Measurements from ENCODE around the gene RNF225. TPM values are rescaled to one million over a fixed set of nuclear protein-coding genes. Genes with fewer than 3 reads are reported as not detected.

Gene RNF225
- total and polyA plus RNA-seq, 9 of the 15 experiments (the other 6 are each of a cell fraction or from before 2014, with no cell fraction given): 0.33 TPM; not detected in 8

DNA sequence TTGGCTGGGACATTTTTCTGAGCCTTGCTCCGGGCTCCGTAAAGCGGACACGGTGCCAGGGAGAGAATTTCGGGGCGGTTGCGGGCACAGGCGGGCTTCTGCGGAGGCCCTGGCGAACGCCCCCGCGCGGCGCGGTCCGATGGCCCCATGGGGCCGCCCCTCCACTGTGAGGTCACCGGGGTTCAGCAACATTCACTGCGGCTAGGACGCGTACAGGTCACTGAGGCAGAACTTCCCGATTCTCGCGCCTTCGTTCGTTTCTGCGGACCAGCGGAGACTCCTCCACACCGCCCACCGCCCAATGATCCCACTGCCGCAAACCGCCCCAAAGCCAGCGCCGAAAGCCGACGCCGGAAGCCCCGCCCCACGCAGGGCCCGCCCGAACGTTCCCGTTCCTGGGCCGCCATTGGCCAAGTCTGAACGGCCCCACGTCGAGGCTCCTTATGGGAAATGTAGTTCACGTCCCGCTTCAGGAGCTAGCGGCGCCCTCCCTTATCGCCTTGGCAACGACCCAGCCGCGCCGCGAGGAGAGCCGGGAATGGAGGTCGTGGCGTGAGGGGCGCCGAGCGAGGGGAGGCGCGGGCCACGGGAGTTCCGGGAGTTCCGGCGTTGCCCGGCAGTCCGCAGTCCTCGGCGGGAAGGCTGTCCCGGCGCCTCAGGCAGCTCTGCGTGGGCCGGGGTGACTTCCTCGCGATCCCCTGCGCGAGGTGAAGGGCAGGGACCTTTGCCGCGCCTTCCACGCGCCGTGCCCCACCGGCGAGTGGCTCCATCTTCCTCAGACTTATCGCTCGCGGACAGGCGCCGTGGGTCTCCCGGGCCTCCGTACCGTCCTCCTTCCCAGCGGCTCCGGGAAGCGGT lies 12.9 kb downstream of the RNF225 start, which contains the start of gene ZNF584 (continued):
- TF ChIP-seq, protein P1, sequence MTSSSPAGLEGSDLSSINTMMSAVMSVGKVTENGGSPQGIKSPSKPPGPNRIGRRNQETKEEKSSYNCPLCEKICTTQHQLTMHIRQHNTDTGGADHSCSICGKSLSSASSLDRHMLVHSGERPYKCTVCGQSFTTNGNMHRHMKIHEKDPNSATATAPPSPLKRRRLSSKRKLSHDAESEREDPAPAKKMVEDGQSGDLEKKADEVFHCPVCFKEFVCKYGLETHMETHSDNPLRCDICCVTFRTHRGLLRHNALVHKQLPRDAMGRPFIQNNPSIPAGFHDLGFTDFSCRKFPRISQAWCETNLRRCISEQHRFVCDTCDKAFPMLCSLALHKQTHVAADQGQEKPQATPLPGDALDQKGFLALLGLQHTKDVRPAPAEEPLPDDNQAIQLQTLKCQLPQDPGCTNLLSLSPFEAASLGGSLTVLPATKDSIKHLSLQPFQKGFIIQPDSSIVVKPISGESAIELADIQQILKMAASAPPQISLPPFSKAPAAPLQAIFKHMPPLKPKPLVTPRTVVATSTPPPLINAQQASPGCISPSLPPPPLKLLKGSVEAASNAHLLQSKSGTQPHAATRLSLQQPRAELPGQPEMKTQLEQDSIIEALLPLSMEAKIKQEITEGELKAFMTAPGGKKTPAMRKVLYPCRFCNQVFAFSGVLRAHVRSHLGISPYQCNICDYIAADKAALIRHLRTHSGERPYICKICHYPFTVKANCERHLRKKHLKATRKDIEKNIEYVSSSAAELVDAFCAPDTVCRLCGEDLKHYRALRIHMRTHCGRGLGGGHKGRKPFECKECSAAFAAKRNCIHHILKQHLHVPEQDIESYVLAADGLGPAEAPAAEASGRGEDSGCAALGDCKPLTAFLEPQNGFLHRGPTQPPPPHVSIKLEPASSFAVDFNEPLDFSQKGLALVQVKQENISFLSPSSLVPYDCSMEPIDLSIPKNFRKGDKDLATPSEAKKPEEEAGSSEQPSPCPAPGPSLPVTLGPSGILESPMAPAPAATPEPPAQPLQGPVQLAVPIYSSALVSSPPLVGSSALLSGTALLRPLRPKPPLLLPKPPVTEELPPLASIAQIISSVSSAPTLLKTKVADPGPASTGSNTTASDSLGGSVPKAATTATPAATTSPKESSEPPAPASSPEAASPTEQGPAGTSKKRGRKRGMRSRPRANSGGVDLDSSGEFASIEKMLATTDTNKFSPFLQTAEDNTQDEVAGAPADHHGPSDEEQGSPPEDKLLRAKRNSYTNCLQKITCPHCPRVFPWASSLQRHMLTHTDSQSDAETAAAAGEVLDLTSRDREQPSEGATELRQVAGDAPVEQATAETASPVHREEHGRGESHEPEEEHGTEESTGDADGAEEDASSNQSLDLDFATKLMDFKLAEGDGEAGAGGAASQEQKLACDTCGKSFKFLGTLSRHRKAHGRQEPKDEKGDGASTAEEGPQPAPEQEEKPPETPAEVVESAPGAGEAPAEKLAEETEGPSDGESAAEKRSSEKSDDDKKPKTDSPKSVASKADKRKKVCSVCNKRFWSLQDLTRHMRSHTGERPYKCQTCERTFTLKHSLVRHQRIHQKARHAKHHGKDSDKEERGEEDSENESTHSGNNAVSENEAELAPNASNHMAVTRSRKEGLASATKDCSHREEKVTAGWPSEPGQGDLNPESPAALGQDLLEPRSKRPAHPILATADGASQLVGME (CRISPR knock-in tag; IDR thresholded peaks at IDR 0.05): no peak
- TF ChIP-seq ERF (CRISPR knock-in tag; IDR thresholded peaks at IDR 0.05) (no peak), BDP1 (IDR thresholded peaks at IDR 0.05; ENCODE audit: insufficient read depth, insufficient read length) (no peak), ATF1 (CRISPR knock-in tag; IDR thresholded peaks at IDR 0.05) (no peak), ATF1 (tag; IDR thresholded peaks at IDR 0.05) (peak; percentile 84), GABPA (tag; conservative IDR thresholded peaks at IDR 0.05; ENCODE audit: low read depth) (peak; percentile 92), ZNF232 (CRISPR knock-in tag; IDR thresholded peaks at IDR 0.05) (no peak), ZNF707 (CRISPR knock-in tag; conservative IDR thresholded peaks at IDR 0.05) (no peak), YY1 (IDR thresholded peaks at IDR 0.05; ENCODE audit: borderline replicate concordance in 1 of 3, control insufficient read depth in 1 of 3, extremely low read depth in 1 of 3, insufficient read depth in 3 of 3, insufficient read length in 1 of 3, insufficient replicate concordance in 2 of 3, low read depth in 1 of 3, low read length in 2 of 3) (peak; percentile 24 to 76 (median 71)), BRD4 (IDR thresholded peaks at IDR 0.05) (0 out of 2 replicates have a peak, but pooled peaks have one; percentile 5), CHD4 (IDR thresholded peaks at IDR 0.05; ENCODE audit: insufficient read depth, insufficient replicate concordance, low read depth, low read length, poor library complexity, severe bottlenecking) (no peak), CREBBP (IDR thresholded peaks at IDR 0.05; ENCODE audit: low read depth, low read length) (no peak)
- TF ChIP-seq, protein P2, sequence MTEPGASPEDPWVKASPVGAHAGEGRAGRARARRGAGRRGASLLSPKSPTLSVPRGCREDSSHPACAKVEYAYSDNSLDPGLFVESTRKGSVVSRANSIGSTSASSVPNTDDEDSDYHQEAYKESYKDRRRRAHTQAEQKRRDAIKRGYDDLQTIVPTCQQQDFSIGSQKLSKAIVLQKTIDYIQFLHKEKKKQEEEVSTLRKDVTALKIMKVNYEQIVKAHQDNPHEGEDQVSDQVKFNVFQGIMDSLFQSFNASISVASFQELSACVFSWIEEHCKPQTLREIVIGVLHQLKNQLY (CRISPR knock-in tag; conservative IDR thresholded peaks at IDR 0.05): no peak
- TF ChIP-seq, protein P3, sequence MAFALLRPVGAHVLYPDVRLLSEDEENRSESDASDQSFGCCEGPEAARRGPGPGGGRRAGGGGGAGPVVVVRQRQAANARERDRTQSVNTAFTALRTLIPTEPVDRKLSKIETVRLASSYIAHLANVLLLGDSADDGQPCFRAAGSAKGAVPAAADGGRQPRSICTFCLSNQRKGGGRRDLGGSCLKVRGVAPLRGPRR (CRISPR knock-in tag; IDR thresholded peaks at IDR 0.05): no peak
- TF ChIP-seq, protein P4, sequence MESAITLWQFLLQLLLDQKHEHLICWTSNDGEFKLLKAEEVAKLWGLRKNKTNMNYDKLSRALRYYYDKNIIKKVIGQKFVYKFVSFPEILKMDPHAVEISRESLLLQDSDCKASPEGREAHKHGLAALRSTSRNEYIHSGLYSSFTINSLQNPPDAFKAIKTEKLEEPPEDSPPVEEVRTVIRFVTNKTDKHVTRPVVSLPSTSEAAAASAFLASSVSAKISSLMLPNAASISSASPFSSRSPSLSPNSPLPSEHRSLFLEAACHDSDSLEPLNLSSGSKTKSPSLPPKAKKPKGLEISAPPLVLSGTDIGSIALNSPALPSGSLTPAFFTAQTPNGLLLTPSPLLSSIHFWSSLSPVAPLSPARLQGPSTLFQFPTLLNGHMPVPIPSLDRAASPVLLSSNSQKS (CRISPR knock-in tag; IDR thresholded peaks at IDR 0.05): no peak
- TF ChIP-seq, protein P5, sequence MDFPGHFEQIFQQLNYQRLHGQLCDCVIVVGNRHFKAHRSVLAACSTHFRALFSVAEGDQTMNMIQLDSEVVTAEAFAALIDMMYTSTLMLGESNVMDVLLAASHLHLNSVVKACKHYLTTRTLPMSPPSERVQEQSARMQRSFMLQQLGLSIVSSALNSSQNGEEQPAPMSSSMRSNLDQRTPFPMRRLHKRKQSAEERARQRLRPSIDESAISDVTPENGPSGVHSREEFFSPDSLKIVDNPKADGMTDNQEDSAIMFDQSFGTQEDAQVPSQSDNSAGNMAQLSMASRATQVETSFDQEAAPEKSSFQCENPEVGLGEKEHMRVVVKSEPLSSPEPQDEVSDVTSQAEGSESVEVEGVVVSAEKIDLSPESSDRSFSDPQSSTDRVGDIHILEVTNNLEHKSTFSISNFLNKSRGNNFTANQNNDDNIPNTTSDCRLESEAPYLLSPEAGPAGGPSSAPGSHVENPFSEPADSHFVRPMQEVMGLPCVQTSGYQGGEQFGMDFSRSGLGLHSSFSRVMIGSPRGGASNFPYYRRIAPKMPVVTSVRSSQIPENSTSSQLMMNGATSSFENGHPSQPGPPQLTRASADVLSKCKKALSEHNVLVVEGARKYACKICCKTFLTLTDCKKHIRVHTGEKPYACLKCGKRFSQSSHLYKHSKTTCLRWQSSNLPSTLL (IDR thresholded peaks at IDR 0.05): no peak
